Activated CD4-positive, alpha-beta T cell treated with anti-CD3 and anti-CD28 coated beads, Interleukin-2, amount 50 U/mL, for 24 hours (primary cell): ENCODE data around the gene CNGA2.

Experiments used
- DNase-seq, 2 donors: peaks; one replicate each; pipeline ENCODE4 v3.0.0-alpha.2; 2020; ENCODE audit warnings: low read depth in 1 of 2, low spot score in 1 of 2

Gene CNGA2

DNA sequence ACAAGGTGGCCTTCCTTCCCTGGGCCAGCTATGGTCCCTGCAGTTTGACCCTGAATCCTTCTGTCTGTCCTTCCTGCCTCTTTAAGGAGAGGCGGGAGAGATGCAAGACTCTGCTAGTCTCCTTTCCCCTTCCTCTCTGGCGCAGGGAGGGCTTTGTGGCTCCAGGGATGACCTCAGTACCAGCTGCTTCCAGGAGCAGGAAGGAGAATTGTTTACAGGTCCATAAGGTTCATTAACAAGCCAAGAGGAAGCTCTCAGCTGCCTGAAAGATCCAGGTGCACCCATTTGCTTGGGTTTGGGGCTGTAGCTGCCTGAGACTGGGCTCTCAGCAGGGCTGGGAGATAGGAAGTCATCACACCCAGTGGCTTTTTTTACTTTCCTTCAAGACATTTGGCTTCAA lies 22.8 kb upstream of the CNGA2 start:
- DNase-seq = no peak

DNA sequence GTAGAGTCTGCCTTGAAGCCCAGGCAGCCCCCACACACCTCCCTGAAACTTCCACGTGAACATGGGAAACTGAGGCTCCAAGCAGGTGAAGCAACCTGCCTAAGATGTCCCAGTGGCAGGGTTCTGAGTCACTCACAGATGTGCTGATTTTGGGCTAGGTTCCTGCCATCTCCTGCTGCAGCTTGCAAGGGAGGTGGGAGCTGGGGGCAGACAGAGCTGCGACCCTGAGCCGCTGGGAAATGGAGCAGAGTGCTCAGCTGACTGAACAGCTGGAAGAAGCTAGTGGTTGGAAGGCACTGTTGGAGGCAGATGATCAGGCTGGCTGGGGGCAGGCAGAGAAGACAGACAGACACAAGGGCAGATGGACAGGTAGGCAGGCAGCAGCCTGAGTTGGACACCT lies 22.3 kb upstream of the CNGA2 start:
- DNase-seq = no peak

DNA sequence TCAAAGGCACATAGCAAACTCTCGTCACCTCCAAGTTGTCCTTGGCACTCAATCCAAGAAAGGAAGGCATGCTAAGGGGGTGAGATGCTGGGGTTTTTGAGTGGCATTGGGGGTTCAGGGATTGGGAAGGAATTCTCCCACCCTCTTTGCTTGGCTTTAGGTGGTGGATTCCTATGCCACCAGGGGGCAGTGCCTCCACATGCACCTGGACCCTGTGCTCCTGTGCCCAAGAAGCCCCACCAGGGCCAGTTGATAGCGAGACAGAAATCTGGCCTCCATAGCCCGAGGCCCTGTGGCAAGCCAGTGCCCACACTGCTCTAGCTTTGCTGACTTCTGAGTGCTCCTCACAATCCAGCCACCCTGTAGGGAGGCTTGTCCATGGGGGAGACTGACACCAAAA lies 20.7 kb upstream of the CNGA2 start:
- no peak for DNase-seq

DNA sequence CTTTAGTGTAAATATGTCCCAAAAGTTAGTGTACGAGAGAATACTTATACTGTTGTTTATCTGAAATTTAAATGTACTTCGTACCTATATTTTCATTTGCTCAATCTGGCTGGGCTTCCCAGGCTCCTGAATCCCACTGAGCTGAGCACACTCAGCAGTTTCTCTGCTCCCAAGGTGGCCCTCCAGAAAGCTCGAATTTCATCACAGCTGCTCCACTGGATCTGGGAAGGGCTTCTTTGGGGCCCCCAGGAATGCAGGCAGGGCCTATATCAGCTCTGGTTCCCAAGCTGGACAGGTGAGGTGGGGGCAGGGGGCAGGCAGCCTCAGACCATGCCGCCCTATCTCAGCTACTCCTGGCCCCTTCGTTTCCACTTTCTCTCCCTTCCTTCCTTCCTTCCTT lies 20.2 kb upstream of the CNGA2 start:
- no peak for DNase-seq

DNA sequence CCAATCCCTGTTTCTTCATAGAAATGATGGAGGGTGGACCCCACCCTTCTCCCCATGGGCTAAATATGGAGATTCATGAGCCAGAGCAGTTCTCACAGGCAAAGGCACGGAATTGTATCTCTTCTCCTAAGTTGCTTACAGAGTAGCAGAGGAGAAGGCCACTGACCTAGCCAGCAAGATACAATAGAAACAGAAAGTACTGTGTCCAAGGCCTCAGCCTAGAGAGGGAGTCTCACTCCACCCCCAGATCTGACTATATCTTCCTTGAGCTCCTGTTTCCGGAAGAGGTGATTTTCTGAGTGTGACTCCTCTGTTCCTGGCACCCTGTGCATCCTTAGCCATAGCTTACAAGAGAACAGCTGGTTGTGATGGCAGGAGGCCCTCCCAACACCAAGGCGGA lies 18.8 kb upstream of the CNGA2 start, which contains the start of gene FATE1:
Gene FATE1, plus strand, starts transcription at position 284 of the 400 bp plus-strand sequence. Its CDS starts 85 bp downstream, at position 369.
- DNase-seq = no peak

DNA sequence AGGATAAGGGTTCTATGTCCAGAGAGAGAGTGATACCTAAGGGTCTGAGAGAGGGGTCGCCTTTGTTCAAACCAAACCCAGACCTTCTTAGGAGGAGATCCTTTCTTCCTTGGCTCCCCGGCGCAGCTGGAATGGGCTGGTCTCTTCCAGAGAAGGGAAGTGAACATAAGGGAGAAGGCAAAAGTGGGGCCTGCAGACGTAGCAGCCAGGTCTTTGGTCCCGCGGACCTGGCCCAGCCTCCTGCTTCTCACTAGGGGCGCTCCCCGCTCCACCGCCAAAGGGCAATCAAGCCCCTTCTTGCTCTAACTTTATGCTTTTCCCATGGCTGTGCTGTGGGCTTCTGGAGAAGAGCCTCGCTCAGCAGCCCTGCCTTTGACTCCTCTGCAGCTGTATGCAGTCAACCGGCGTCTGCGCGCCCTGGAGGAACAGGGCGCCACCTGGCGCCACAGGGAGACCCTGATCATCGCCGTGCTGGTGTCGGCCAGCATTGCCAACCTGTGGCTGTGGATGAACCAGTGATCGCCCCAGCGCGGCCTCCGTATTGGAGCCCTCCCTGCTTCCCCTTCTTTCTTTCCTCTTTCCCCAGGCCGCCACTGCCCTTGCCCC lies 12.2 kb upstream of the CNGA2 start:
- no peak for DNase-seq

DNA sequence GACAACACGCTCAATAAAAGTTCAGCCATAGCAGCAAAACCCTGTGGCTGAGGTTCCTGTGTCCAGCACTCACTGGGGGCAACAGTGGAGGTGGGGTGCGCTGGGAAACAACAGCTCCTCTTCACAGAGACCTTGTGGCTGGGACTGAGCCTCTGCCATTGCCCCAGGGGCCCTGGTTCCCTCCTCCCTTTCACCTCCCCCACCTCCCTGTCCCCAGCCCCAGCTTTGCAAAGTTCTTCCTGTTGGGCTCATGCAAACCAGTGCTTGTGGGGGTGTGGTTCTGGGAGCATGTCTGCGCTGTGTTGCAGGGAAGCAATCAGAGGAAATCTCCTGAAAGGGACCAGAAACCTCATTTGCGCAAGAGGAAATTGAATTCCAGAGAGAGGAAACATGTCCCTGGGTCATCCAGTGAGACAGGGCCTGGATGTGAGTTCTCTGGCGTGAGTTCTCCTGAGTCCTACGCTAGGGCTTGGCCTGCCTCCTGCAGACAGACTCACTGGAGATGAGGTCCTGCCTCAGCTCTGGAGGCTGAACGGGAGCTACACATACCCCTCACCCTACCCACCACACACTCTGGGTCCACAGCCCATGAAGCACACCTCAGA lies 11.3 kb upstream of the CNGA2 start:
- no peak for DNase-seq

DNA sequence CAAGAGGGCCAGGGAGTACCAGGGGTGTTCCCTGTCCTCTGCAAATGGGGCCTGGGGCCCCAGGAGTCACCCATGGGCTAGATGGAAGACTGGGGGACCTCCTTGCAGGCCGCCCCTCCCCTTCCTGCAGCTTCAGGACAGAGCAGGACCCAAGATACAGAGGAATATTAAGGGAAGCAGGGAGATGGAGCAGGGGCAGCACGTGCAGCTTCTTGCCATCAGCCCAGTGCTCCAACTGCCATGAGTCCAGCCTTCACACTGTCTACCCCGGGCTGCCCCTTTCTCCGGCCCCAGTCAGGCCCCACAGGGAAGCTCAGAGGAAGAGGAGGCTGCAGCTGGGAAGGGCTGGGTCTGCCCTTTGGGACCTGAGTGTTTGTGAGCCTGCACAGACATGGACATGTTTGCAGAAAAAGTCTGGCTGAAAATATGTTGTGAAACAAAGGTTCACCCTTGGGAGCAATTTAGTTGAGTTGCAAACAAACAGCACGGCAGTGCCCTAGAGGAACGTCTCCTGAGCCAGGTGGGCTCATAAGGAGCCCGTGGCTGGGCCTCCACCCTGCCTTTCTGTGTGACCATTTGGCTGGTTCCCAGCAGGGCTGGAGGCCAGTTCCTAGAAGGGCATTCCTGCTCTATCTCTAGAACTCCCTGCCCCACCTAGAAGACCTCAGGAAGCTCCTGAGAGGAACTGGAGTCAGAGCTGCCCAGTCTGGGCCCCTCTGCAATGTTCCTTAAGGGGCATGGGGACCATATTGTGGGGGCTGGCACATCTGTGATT lies 9.8 kb upstream of the CNGA2 start:
- no peak for DNase-seq

DNA sequence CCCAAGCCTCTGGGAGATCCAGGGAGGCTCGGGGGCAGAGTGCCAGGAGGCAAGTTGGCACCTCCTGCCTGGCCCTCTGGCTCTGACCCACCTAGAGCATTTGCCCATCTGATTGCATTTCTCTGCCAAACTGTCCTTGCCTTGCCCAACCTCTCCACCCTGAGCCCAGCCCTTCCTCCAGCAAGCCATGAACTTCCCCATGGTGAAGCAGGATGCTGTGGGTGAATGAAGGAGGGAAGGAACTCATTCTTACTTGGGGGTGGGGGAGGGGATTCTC lies 9.3 kb upstream of the CNGA2 start:
- no peak for DNase-seq

DNA sequence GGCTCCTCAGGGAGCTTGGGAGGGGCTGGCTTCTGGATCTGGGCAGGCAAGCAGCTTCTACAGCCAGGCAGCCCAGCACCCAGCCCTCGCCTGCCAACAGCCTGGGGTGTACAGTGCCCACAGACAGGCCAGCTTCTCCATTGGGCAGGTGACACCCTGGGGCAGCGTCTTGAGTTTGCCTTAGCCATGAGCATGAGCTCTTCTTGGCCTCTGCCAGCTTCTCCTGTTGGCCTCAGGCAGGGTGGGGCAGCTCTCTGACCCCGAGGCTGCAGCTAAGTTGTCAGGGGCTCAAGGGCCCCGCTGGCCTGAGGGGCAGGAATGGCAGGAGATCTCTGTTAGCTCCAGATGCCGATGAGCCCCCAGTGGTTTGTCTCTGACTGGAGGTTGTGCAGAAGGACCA lies 7.8 kb upstream of the CNGA2 start:
- no peak for DNase-seq

DNA sequence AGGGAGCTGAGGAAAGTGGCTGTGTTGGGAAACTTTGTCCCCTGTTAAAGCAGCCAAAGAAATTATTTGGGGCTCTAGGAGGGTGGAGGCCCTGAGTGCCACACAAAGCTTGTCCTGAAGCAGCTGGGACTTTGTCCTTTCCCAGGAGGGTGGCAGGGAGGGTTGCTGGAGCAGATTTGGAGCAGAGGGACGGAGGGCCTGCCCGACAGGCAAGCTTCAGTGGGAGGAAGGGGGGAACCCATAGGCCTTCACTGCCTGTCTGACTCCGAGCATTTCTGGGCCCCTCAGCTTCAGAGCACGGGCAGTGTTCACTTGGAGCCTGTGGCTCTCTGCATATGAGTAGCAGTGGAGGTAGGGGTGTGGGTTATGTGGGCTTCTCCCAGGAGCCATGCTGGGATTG lies 7.2 kb upstream of the CNGA2 start:
- DNase-seq = no peak

DNA sequence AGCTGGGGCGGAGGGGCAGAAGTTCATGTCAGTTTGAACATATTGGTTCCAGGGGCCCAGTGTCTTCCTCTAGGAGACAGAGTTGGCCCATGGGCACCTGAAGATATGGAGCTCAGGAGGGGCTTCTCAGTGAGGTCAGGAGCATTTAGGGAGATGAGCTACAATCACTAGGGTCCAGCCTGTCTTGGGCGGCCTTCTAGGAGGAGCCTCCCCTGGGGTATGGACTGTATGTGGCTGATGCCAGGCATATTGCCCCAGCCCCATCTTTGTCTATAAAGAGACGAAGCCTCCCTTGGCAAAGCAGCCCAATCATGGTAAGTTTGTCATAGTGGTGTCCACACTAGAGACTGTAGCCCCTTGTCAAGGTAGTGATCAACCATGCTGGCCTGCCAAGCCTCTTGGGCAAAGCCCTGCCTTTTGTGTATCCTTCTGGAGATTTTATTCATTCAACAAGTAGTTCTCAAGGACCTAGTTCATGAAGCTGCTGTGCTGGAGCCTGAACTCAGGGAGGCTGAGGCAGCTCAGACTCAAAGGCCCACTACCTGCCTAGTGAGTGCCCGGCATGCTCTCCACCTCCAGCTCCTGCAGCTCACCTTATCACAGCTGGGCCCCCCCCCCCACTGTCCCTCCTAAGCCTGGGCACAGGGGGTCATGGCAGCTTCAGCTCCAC lies 5.4 kb upstream of the CNGA2 start:
- no peak for DNase-seq

DNA sequence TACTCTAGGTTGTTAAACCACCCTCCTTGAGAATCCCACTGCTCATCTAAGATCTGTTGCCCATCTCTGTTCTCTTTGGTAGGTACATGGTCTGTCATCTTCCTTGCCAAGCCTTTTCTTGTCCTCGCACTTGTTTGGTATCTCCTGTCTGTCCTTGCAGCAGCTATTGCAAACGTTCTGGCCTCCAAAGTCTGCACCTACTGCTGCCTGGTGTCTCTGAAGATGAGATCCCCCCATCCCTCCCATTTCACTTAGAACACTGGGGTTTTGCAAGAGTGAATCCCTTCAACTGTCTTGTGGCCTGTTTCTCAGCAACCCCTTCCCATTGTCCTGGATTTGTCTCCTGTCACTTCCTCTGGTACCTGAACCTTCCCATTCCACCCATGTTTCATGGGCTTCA lies 673 bp downstream of the CNGA2 start:
- DNase-seq = no peak

DNA sequence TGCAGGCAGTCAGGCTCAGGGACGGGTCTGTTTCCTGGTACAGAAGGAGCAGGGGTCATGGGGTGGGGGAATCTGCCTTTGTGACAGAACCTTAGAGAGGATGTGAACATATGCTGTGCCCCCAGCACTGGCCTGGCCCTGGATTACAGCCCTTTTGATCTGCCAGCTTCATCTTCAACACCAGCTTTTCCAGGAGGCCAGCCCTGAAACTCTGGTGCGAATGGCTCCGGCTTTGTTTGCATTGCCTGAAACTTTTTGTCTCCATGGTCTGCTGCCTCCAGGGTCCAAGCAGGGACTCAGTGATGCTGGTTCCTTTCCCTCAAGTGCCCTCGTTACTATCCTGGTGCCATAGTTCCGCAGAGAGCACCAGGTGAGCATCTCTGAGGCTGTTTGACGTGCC lies 2.1 kb downstream of the CNGA2 start:
- DNase-seq = no peak

DNA sequence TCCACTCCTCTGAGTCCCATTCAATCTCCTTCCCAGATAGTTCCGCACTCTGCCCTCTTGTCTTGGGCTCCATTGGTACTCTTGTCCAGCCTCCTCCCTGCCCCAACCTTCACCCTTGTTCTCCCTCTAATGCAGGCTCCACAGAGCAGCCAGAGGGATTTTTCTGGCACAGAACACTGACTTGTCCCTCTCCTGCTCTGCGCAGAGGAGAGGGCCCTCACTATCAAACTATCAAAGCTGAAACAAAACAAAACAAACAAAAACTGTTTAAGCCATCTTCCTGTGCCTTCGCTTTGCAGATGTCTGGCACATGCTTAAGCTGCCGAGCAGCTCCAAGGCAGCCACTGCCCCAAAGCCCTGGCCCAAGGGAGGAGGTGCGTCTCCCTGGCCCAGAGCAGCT lies 2.9 kb downstream of the CNGA2 start:
- DNase-seq = no peak

DNA sequence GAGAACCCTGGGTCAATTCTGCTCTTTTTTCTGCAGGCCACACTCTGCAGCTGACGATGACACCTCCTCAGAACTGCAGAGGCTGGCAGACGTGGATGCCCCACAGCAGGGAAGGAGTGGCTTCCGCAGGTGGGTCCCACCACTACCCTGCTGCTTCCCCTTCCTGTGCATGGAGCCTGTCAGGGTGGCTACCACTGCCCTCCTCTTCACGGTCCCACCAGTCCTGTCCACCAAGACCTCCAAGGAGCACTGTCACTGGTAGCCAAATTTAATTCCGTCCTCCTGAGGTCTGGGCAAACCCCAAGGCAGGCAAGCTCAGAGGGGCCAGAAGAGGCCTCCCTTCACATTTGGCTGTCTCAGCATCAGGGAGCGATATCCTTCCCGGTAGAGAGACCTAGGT lies 4.2 kb downstream of the CNGA2 start:
- DNase-seq = no peak

DNA sequence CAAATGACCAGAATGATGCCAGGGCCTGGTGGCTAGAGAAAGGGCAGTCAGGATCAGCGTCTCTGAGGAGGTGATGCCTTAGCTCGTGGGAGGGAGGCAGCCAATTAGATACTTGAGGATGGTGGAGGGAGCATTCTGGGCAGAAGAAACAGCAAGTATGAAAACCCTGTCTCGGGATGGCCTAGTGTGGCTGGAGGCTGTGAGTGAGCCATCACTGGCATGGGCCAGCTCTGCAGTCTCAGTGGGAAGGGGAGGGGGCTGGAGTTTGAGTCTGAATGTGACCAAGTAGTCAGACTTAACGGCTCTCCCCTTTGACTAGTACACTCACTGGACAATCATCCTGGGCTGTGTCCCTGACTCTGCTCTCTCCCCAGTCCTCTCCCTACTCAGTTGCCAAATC lies 7.1 kb downstream of the CNGA2 start:
- DNase-seq = no peak

DNA sequence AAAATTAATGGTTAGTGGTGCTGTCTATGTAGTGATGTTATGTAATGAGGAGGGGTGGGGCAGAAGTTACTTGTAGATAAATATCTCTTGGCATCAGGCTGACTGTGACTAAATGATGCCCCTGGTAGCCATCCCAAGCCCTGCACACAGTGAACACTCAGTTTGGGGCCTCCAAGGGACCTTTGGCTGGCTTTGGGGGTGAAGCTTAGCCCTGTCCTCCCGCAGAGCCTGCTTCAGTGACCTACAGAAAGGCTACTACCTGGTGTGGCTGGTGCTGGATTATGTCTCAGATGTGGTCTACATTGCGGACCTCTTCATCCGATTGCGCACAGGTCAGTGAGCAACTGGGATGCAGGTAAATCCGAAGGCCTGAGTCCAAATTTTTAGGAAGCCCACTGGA lies 7.8 kb downstream of the CNGA2 start:
- no peak for DNase-seq

DNA sequence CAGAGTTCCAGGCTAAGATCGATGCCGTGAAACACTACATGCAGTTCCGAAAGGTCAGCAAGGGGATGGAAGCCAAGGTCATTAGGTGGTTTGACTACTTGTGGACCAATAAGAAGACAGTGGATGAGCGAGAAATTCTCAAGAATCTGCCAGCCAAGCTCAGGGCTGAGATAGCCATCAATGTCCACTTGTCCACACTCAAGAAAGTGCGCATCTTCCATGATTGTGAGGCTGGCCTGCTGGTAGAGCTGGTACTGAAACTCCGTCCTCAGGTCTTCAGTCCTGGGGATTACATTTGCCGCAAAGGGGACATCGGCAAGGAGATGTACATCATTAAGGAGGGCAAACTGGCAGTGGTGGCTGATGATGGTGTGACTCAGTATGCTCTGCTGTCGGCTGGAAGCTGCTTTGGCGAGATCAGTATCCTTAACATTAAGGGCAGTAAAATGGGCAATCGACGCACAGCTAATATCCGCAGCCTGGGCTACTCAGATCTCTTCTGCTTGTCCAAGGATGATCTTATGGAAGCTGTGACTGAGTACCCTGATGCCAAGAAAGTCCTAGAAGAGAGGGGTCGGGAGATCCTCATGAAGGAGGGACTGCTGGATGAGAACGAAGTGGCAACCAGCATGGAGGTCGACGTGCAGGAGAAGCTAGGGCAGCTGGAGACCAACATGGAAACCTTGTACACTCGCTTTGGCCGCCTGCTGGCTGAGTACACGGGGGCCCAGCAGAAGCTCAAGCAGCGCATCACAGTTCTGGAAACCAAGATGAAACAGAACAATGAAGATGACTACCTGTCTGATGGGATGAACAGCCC lies 9.3 kb downstream of the CNGA2 start:
- no peak for DNase-seq

DNA sequence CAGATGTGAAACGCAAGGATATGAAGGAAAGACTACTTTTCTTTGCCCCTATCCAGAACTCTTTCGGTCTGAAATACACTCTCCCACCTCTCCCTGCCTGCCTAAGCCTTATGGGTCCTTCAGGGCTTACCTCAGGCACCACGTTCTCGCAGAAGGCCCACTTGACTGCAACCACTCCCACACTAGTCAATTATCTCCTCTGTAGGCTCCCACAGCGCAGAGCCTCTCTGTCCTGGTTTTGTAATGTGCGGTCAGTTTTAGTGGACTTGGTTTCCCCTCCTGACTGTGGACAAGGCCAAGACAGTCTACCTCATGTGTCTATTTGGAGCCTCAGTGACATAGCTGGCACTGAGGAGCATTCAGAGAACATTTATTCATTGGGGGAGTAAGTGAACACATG lies 11.1 kb downstream of the CNGA2 start:
- no peak for DNase-seq

DNA sequence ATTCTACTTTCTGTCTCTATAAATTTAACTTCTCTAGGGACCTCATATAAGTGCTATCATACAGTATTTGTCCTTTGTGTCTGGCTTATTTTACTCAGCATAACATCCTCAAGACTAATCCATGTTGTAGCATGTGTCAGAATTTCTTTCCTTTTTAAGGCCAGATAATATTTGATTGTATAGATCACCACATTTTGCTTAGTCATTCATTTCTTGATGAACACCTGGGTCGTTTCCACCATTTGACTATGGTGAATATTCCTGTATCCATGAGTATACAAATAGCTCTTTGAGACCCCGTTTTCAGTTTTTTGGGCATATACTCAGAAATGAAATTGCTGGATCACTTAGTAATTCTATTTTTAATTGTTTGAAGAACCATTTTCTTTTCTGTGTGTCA lies 12.0 kb downstream of the CNGA2 start:
- no peak for DNase-seq

DNA sequence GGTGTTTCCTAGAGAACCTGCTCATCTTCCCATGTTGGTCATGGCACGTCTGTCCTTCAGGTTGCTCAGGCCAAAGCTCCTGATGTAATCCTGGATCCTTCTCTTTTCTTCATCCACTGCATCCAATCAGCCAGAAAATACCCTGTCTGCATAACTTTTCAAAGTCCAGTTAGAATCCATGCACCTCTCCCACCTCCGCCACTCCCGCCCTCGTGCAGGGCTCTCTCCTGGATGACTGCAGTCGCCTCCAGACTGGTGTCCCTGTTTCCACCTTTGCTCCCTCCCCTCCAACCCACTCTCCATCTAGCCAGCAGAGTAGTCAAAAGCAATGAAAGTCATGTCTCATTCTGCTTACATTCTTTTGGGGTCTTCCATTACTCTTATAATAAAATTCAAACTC lies 16.0 kb downstream of the CNGA2 start:
- no peak for DNase-seq
